Myocyte (in vitro differentiated cells): ENCODE results near the gene ZNF546. TPM values are rescaled to one million over a fixed set of nuclear protein-coding genes. Genes with fewer than 3 reads are reported as not detected.

Experiments
- DNase-seq: peaks from one replicate; pipeline ENCODE4 v3.0.0-alpha.2; 2012; ENCODE audit warnings: low read depth
- total RNA-seq: library from RNA; depleted of rRNA; stranded (reverse); fragments of >200 nt; gene quantifications from 2 replicates; pipeline ENCODE4 v1.2.3, GENCODE V29; 2014

The ZNF546 gene
- total RNA-seq, 1 donor from 2014 or later = 3.0 TPM

DNA sequence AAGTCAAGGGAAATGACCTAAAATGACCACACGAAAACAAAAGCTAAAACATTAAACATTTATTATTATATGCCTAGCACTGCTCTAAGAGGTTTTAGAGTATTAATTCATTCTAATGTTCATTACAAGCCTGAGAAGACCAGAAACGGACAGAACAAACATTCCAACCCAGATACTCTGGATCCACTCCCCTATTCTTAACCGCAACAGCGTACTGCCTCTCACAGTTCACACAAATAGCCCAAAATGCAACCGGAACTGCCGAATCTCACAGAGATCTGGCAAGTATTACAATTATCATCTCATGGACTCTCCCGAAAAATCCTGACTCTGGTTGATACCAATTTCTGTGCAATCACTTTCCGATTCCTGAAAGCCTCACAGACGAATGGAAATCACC is 57.8 kb downstream of the ZNF546 start:
- DNase-seq = no peak

DNA sequence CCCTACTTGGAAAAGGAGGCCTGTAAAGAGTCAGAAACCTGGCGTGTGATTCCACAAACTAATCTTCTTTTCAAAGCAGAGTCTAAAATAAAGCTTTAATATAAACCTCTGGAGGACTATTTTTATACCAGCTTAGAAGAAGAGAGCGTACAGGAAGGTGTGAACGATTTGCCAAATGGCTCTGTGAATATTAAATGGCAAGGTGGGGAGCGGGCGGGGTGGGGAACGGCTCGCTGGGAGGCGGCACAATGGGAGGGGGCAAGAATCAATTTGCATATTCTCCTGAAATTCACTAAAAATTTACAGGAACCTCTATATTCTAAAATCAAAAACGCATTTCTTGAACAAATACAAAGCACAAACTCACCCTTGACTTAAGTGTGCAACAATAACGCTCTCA is 58.2 kb downstream of the ZNF546 start:
- DNase-seq = no peak

DNA sequence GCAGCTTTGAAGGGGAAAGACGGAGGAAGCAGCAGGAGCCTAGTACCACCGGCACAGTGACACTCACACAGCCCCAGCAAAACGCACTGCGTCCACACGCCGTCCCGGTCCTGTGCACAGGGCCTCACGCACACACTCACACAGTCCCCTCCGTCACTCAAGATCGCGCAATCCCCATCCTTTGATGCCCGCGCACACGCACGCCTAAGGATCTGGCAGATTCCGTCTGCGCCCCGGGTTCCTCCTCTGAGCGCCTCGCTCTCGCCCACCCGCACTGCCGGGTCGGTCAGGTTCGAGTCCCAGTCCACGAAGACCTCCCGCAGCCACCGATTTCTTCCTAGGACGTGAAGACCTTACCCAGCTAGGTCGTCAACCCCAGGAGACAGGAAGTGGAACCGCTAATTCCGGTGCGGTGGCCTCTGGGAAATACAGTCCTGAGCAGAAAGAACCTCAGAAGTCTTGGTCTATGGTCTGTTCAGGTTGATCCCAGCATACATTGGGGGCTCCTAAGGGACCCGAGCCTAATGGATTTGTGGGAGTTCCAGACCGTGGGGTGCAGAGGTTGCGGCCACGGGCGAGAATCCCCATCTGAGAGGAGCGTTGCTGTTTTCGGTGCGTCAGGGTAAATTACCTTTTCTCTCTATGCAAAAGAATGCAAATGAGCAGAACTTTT is 59.1 kb downstream of the ZNF546 start, which contains the start of gene ZNF780B:
Gene ZNF780B, minus strand, starts transcription at position 400 of the 673 bp plus-strand sequence. CDS start 5,899 bp downstream, outside the sequence.
- DNase-seq = peak; percentile 70

DNA sequence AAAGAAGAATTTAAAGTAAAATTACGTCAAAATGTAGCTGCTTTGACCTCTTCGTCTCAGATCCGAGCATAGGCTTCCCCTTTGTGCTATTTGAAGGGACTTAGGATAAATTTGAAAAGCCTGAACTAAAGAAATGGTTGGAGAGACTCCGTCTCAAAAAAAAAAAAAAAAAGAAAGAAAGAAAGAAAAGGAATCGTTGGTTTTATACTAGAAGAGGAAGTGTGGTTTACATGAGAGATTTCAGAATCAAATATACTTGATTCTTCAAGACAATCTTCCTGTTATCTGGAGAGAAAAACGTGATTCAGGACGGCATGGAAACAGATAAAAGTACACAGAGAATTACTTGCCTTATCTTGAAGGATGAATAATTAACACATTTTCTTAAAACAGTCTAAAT is 59.6 kb downstream of the ZNF546 start:
- DNase-seq = no peak

DNA sequence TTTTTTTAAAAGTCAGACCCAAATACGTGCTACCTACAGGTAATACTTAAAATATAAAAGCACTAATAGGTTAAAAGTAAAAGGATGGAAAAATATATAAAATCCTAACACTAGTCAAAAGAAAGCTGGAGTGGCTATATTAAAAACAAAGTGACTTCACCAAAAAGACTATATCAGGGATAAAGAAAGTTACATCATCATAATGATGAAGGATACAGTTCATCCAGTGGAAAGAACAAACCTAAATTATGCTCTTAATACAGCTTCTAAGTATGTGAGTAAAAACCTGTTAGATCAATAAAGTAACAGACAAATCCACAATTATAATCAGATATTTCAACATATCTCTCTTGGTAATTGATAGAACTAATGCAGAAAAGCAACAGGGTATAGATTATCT is 60.3 kb downstream of the ZNF546 start:
- no peak for DNase-seq

DNA sequence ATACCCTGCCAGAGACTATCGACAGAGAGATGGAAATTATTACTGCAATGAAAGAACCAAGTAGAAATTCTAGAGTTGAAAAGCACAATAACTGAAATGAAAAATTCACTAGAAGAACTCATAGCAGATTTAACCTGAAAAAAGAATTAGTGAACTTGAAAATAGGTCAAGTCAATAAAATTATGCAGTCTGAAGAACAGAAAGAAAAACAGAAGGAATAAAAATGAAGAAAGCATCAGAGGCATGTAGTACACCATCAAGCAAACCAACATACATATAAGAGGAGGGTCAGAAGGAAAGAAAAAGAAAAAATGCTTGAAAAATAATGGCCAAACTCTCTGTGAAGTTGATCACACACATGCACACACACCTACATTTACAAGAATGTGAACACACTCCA is 62.8 kb downstream of the ZNF546 start:
- DNase-seq = no peak

DNA sequence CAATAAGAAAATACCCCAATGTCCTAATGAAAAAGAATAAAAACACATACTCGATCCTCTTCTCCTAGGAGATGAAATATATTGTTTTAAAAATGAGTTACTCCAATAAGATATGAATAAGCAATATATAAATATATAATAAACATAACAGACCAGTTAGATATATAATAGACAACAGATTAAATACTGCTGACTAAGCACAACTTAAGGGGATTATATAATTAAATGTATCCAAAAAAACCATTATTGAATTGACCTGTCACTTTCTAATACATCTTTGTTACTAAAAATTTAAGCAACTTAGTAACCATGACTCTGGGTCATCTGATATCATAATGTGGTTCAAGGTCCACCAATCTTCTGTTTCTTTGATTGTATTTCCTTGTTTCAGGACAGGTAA is 73.2 kb downstream of the ZNF546 start:
- DNase-seq = no peak

Other genes with a start within 250 kb of the ZNF546 start
- not detected in 2 replicates for gene LEUTX, start 218.2 kb upstream of the ZNF546 start, total RNA-seq
- gene DYRK1B, start 162.9 kb upstream of the ZNF546 start, total RNA-seq = 0.16 and 0.45 TPM in 2 replicates
- gene FBL, start 150.7 kb upstream of the ZNF546 start, total RNA-seq = 21.7 and 26.1 TPM in 2 replicates
- 0.21 and 0.43 TPM in 2 replicates for gene FCGBP, start 62.4 kb upstream of the ZNF546 start, total RNA-seq
- gene PSMC4, start 25.9 kb upstream of the ZNF546 start, total RNA-seq = 165 and 187 TPM in 2 replicates
- gene ZNF780B, start 59.2 kb downstream of the ZNF546 start, total RNA-seq = 7.8 and 9.8 TPM in 2 replicates
- gene ZNF780A, start 93.9 kb downstream of the ZNF546 start, total RNA-seq = 11.6 and 17.3 TPM in 2 replicates
- 11.1 and 12.8 TPM in 2 replicates for gene MAP3K10, start 194.4 kb downstream of the ZNF546 start, total RNA-seq
- not detected in 2 replicates for gene TTC9B, start 221.3 kb downstream of the ZNF546 start, total RNA-seq
- not detected in 2 replicates for gene CCNP, start 229.6 kb downstream of the ZNF546 start, total RNA-seq